DND-41 (cell line): ENCODE measurements around the gene ELF4.

ENCODE experiments used
- ATAC-seq: fragments of 200-7000 bp; cut with Tn5 transposase; 3 replicates; pipeline ENCODE4 v1.9.1; 2021; ENCODE audit warnings: low read depth; ENCODE audit not compliant: insufficient read depth
- DNase-seq: peaks from one replicate; pipeline ENCODE4 v3.0.0-alpha.2; 2020
- H2AFZ ChIP-seq: 2 replicates; pipeline ENCODE4 v1.6.0; 2012; ENCODE audit warnings: low read depth, low read length
- H3K27ac ChIP-seq: 2 replicates; pipeline ENCODE4 v1.5.1; 2012; ENCODE audit warnings: low read length, inconsistent platforms
- H3K27me3 ChIP-seq: fragments of 200-600 bp; sonication (generic); 2 replicates; pipeline ENCODE4 v1.6.0; 2012; ENCODE audit warnings: low read length, mild to moderate bottlenecking, inconsistent platforms; ENCODE audit not compliant: insufficient read depth, poor library complexity
- H3K36me3 ChIP-seq: 2 replicates; pipeline ENCODE4 v1.5.1; 2012; ENCODE audit warnings: low read length, inconsistent platforms; ENCODE audit not compliant: insufficient read depth
- H3K4me1 ChIP-seq: 2 replicates; pipeline ENCODE4 v1.5.1; 2012; ENCODE audit warnings: mild to moderate bottlenecking, low read length; ENCODE audit not compliant: insufficient read depth
- H3K4me2 ChIP-seq: 2 replicates; pipeline ENCODE4 v1.6.0; 2012; ENCODE audit warnings: mild to moderate bottlenecking, moderate library complexity, low read length, inconsistent platforms; ENCODE audit not compliant: insufficient read depth
- H3K4me3 ChIP-seq, 2 experiments: fragments of 200-600 bp in 1 of 2; shearing (Covaris generic) in 1 of 2; 2 replicates each; pipeline ENCODE4 v1.5.1; 2012 to 2016; ENCODE audit warnings: inconsistent platforms in 2 of 2, low read length in 2 of 2, mild to moderate bottlenecking in 2 of 2, low read depth in 1 of 2, moderate library complexity in 1 of 2
- H3K79me2 ChIP-seq: 2 replicates; pipeline ENCODE4 v1.6.0; 2012; ENCODE audit warnings: low read length, inconsistent platforms; ENCODE audit not compliant: insufficient read depth
- H3K9ac ChIP-seq: 2 replicates; pipeline ENCODE4 v1.6.0; 2012; ENCODE audit warnings: low read depth, mild to moderate bottlenecking, inconsistent platforms, low read length, moderate library complexity
- H3K9me3 ChIP-seq: 2 replicates; pipeline ENCODE4 v1.5.1; 2012; ENCODE audit warnings: low read length, moderate library complexity, mild to moderate bottlenecking, inconsistent platforms; ENCODE audit not compliant: insufficient read depth, severe bottlenecking
- H4K20me1 ChIP-seq: 2 replicates; pipeline ENCODE4 v1.6.0; 2012; ENCODE audit warnings: low read length; ENCODE audit not compliant: insufficient read depth
- CTCF ChIP-seq: IDR thresholded peaks from 2 replicates; pipeline ENCODE4 v1.5.1; 2012; ENCODE audit warnings: borderline replicate concordance, low read length, moderate library complexity, mild to moderate bottlenecking; ENCODE audit not compliant: poor library complexity, severe bottlenecking; ENCODE audit errors: extremely low read depth
- EZH2 ChIP-seq: IDR thresholded peaks from 3 replicates; pipeline ENCODE4 v1.6.1; 2012; ENCODE audit warnings: borderline replicate concordance, low read depth, mild to moderate bottlenecking, moderate library complexity, low read length, inconsistent platforms; ENCODE audit not compliant: severe bottlenecking

The ELF4 gene

GRCh38 chrX:130147631-130148030 is 37.3 kb upstream of the ELF4 start:
- TF ChIP-seq EZH2, result no peak
- no peak for TF ChIP-seq CTCF
- no peaks in the 10 kb centered on the region for H4K20me1 ChIP-seq
- H3K9ac ChIP-seq, result no peak overlapping the region
- no peaks in the 10 kb centered on the region for H3K79me2 ChIP-seq
- no peak overlapping the region for H3K27ac ChIP-seq
- no peak overlapping the region for H3K4me3 ChIP-seq
- no peaks in the 10 kb centered on the region for H3K9me3 ChIP-seq
- DNase-seq, result no peak
- H3K27me3 ChIP-seq, result no peaks in the 10 kb centered on the region
- H3K36me3 ChIP-seq, result peaks cover 41% of the 10 kb centered on the region
- no peak for ATAC-seq
- H3K4me1 ChIP-seq, result no peaks in the 10 kb centered on the region
- no peak overlapping the region for H2AFZ ChIP-seq
- H3K4me2 ChIP-seq, result no peak overlapping the region

DNA sequence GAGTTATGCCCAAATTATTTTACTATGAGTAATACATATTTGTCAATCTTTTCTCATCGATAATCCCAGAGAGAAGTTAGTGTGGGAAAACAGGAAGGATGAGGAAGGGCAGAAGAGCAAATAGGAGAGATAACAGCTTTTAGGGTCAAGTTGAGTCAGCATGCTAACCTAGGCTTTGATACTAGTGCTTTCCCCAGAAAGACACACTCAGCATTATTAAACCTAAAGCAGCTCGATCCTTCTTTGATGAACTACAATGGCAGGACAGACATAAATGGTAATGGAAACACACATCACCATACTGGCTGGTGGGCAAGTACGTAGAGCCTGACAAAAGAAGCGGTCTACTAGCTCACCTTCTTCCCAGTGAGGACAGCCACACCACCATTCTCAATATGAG is 34.8 kb upstream of the ELF4 start:
- no peaks in the 10 kb centered on the region for H3K79me2 ChIP-seq
- no peaks in the 10 kb centered on the region for H4K20me1 ChIP-seq
- no peak overlapping the region for H3K4me3 ChIP-seq
- H3K9me3 ChIP-seq, result no peaks in the 10 kb centered on the region
- no peak overlapping the region for H3K9ac ChIP-seq
- H2AFZ ChIP-seq, result no peak overlapping the region
- H3K36me3 ChIP-seq, result peaks cover 51% of the 10 kb centered on the region
- H3K27ac ChIP-seq, result no peak overlapping the region
- TF ChIP-seq CTCF (no peak), EZH2 (no peak)
- no peak overlapping the region for H3K4me2 ChIP-seq
- no peaks in the 10 kb centered on the region for H3K27me3 ChIP-seq
- H3K4me1 ChIP-seq, result no peaks in the 10 kb centered on the region
- ATAC-seq, result no peak
- no peak for DNase-seq

DNA sequence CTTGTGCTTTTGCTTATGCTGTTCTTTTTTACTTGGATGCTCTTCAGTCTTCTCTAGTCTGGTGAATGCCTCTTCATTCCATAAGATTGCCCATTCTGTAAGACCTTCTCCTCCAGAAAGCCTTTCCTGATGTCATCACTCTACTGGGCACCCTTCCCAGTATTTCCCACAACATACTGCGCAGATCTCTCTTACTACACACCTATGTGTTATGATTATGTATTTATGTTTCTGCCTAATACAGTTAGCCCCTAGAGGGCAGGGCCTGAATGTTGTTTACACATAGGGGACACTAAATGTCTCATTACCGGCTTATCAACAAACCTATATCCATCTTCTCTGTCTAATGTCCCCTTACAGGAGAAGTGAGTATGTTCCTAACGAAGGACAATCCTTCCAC is 34.2 kb upstream of the ELF4 start:
- no peak for TF ChIP-seq EZH2
- no peak for TF ChIP-seq CTCF
- no peaks in the 10 kb centered on the region for H3K9me3 ChIP-seq
- H3K27me3 ChIP-seq, result no peaks in the 10 kb centered on the region
- no peak overlapping the region for H3K27ac ChIP-seq
- H3K36me3 ChIP-seq, result peaks cover 57% of the 10 kb centered on the region
- no peak overlapping the region for H3K9ac ChIP-seq
- H3K4me3 ChIP-seq, result no peak overlapping the region
- H3K4me2 ChIP-seq, result no peak overlapping the region
- ATAC-seq, result no peak
- no peaks in the 10 kb centered on the region for H3K4me1 ChIP-seq
- H2AFZ ChIP-seq, result no peak overlapping the region
- DNase-seq, result no peak
- H3K79me2 ChIP-seq, result no peaks in the 10 kb centered on the region
- no peaks in the 10 kb centered on the region for H4K20me1 ChIP-seq

- Histone ChIP-seq H3K27me3 (no peaks in the 10 kb centered on the region), H3K9me3 (no peaks in the 10 kb centered on the region), H3K4me2 (no peak overlapping the region), H4K20me1 (no peaks in the 10 kb centered on the region), H2AFZ (no peak overlapping the region), H3K4me3 (no peak overlapping the region), H3K79me2 (no peaks in the 10 kb centered on the region), H3K36me3 (peaks cover 62% of the 10 kb centered on the region), H3K27ac (no peak overlapping the region), H3K4me1 (no peaks in the 10 kb centered on the region), H3K9ac (no peak overlapping the region)
- ATAC-seq, result no peak
- no peak for DNase-seq
- TF ChIP-seq EZH2 (no peak), CTCF (no peak)
Measured at GRCh38 chrX:130139474-130140201, 29.3 kb upstream of the ELF4 start.
